BJ (cell line): Measurements from ENCODE around the gene TC2N. TPM values are rescaled to one million over a fixed set of nuclear protein-coding genes. Genes with fewer than 3 reads are reported as not detected.

Source experiments
- CTCF ChIA-PET: fragments of 350-600 bp; formaldehyde crosslinking; extraction: SDS; loops from one replicate; lab custom pipeline; 2021; ENCODE audit warnings: antibody characterized with exemption, inconsistent platforms; lab: Yijun Ruan, JAX
- POLR2A ChIA-PET: fragments of 300-600 bp; sonication (Branson Sonifier 250); formaldehyde crosslinking; extraction: SDS; loops from one replicate; lab custom pipeline; 2021; ENCODE audit warnings: antibody characterized with exemption; lab: Charles Lee
- DNase-seq: peaks from one replicate; pipeline ENCODE4 v3.0.0-alpha.2; 2011; ENCODE audit warnings: low read depth
- H3K27me3 ChIP-seq: 2 replicates; pipeline ENCODE4 v1.6.0; 2011; ENCODE audit warnings: low read length; ENCODE audit not compliant: control insufficient read depth, insufficient read depth
- H3K36me3 ChIP-seq: 2 replicates; pipeline ENCODE4 v1.5.1; 2011; ENCODE audit warnings: low read length; ENCODE audit not compliant: control insufficient read depth, insufficient read depth
- H3K4me3 ChIP-seq: 2 replicates; pipeline ENCODE4 v1.5.1; 2011; ENCODE audit warnings: low read depth, mild to moderate bottlenecking, control low read depth, low read length
- CTCF ChIP-seq: IDR thresholded peaks from 2 replicates; pipeline ENCODE4 v1.5.1; 2011; ENCODE audit warnings: low read depth, mild to moderate bottlenecking, control low read depth, inconsistent platforms, low read length, moderate library complexity; ENCODE audit not compliant: insufficient read depth
- polyA plus RNA-seq: library from polyadenylated mRNA; depleted of rRNA; stranded (reverse); fragments of >200 nt; gene quantifications from 2 replicates; pipeline ENCODE4 v1.2.3, GENCODE V29; 2011

The TC2N gene
- polyA plus RNA-seq, 1 experiment = 0.05 TPM

- no peak for DNase-seq
- TF ChIP-seq CTCF = no peak
- ChIA-PET POLR2A (no interaction called here), CTCF (no interaction called here)
- H3K36me3 ChIP-seq = peaks cover 38% of the 10 kb centered on the region
- H3K4me3 ChIP-seq = no peak overlapping the region
- no peaks in the 10 kb centered on the region for H3K27me3 ChIP-seq
Observed at GRCh38 chr14:91879196-91879595, 11.9 kb upstream of the TC2N start.

GRCh38 chr14:91878274-91878673 lies 10.9 kb upstream of the TC2N start:
- DNase-seq = no peak
- ChIA-PET CTCF (no interaction called here), POLR2A (no interaction called here)
- Histone ChIP-seq H3K27me3 (no peaks in the 10 kb centered on the region), H3K36me3 (peaks cover 44% of the 10 kb centered on the region), H3K4me3 (no peak overlapping the region)
- TF ChIP-seq CTCF = no peak

GRCh38 chr14:91877376-91877915 lies 10.1 kb upstream of the TC2N start:
- no peaks in the 10 kb centered on the region for H3K27me3 ChIP-seq
- ChIA-PET CTCF (no interaction called here), POLR2A (no interaction called here)
- DNase-seq = no peak
- TF ChIP-seq CTCF = no peak
- no peak overlapping the region for H3K4me3 ChIP-seq
- peaks cover 42% of the 10 kb centered on the region for H3K36me3 ChIP-seq

GRCh38 chr14:91876492-91876891 lies 9.2 kb upstream of the TC2N start:
- no peak overlapping the region for H3K4me3 ChIP-seq
- CTCF ChIA-PET = interaction anchor here (0.6 kb wide), 1 partner anchor 40 kb away, joined by 3 read pairs; no protein-coding TSS in a partner anchor
- POLR2A ChIA-PET = no interaction called here
- DNase-seq = no peak
- H3K27me3 ChIP-seq = no peaks in the 10 kb centered on the region
- no peak for TF ChIP-seq CTCF
- peaks cover 41% of the 10 kb centered on the region for H3K36me3 ChIP-seq

GRCh38 chr14:91875525-91876286 lies 8.4 kb upstream of the TC2N start:
- TF ChIP-seq CTCF = no peak
- H3K36me3 ChIP-seq = peaks cover 36% of the 10 kb centered on the region
- no peak for DNase-seq
- ChIA-PET POLR2A (no interaction called here), CTCF (no interaction called here)
- no peaks in the 10 kb centered on the region for H3K27me3 ChIP-seq
- H3K4me3 ChIP-seq = no peak overlapping the region
